C4-2B (cell line): ENCODE results near the gene FCER2.

Experiments
- CTCF ChIP-seq: fragments of 450-650 bp; conservative IDR thresholded peaks from 2 replicates; pipeline ENCODE4 v1.5.1; 2017; ENCODE audit warnings: mild to moderate bottlenecking
- ZFX ChIP-seq: fragments of 450-650 bp; IDR thresholded peaks from 2 replicates; pipeline ENCODE4 v1.6.1; 2017

GRCh38 chr19:7645656-7646425 lies 56.1 kb downstream of the FCER2 start:
- TF ChIP-seq CTCF = no peak
- no peak for TF ChIP-seq ZFX
